Common myeloid progenitor, CD34-positive (primary cell): ENCODE measurements around the gene SCRT2.

Experiments used
- CTCF ChIA-PET: fragments of 350-600 bp; sonication (Branson Sonifier 250); formaldehyde crosslinking; loops from one replicate; lab custom pipeline; 2021; ENCODE audit warnings: antibody characterized with exemption; lab: Charles Lee
- POLR2A ChIA-PET: fragments of 350-600 bp; sonication (Branson Sonifier 250); formaldehyde crosslinking; loops from one replicate; lab custom pipeline; 2021; ENCODE audit warnings: antibody characterized with exemption; lab: Charles Lee
- DNase-seq, 3 donors: peaks; one replicate each; pipeline versions ENCODE4 v3.0.0 to v3.0.0-alpha.2; 2013
- H3K27ac ChIP-seq, 2 experiments: 1 replicate in 1 of 2; 2 replicates in 1 of 2; pipeline ENCODE4 v1.7.0; 2013; ENCODE audit warnings: inconsistent platforms in 2 of 2, low read length in 2 of 2, mild to moderate bottlenecking in 2 of 2, low read depth in 1 of 2, moderate library complexity in 1 of 2; ENCODE audit not compliant: severe bottlenecking in 2 of 2, insufficient read depth in 1 of 2, poor library complexity in 1 of 2
- H3K27me3 ChIP-seq, 5 experiments: replicated peaks in 2 of 5; 1 replicate in 3 of 5; 2 replicates in 2 of 5; pipeline versions ENCODE4 v1.6.1 to v1.7.0; 2013; ENCODE audit warnings: low read length in 4 of 5, mild to moderate bottlenecking in 2 of 5, moderate library complexity in 2 of 5, inconsistent platforms in 1 of 5; ENCODE audit not compliant: insufficient read depth in 5 of 5, control insufficient read depth in 4 of 5
- H3K36me3 ChIP-seq, 4 experiments: 1 replicate in 2 of 4; 2 replicates in 2 of 4; pipeline versions ENCODE4 v1.6.1 to v1.7.0; 2013; ENCODE audit warnings: low read length in 3 of 4, control low read depth in 1 of 4, mild to moderate bottlenecking in 1 of 4; ENCODE audit not compliant: control insufficient read depth in 4 of 4, insufficient read depth in 4 of 4
- H3K4me1 ChIP-seq, 4 experiments: 1 replicate in 3 of 4; 2 replicates in 1 of 4; pipeline versions ENCODE4 v1.6.1 to v1.7.1; 2013; ENCODE audit warnings: low read length in 3 of 4, mild to moderate bottlenecking in 3 of 4, control low read depth in 1 of 4, inconsistent platforms in 1 of 4, moderate library complexity in 1 of 4; ENCODE audit not compliant: control insufficient read depth in 4 of 4, insufficient read depth in 4 of 4; ENCODE audit errors: control extremely low read depth in 1 of 4
- H3K4me3 ChIP-seq, 7 experiments: 1 replicate in 4 of 7; 2 replicates in 3 of 7; pipeline versions ENCODE4 v1.5.1 to v1.7.0; 2013; ENCODE audit warnings: mild to moderate bottlenecking in 7 of 7, low read length in 6 of 7, moderate library complexity in 6 of 7, inconsistent platforms in 2 of 7, low read depth in 2 of 7, control low read depth in 1 of 7; ENCODE audit not compliant: insufficient read depth in 4 of 7, control insufficient read depth in 1 of 7; ENCODE audit errors: extremely low read depth in 1 of 7
- H3K9me3 ChIP-seq, 5 experiments: 1 replicate in 4 of 5; 2 replicates in 1 of 5; pipeline versions ENCODE4 v1.6.1 to v1.7.1; 2013; ENCODE audit warnings: low read length in 4 of 5, mild to moderate bottlenecking in 2 of 5, inconsistent platforms in 1 of 5, low read depth in 1 of 5, moderate library complexity in 1 of 5; ENCODE audit not compliant: control insufficient read depth in 4 of 5, insufficient read depth in 2 of 5; ENCODE audit errors: control extremely low read depth in 1 of 5
- WGBS: methylation state at CpG from one replicate; pipeline ENCODE4 v1.1.5; 2013; ENCODE audit not compliant: insufficient coverage; 5-methylcytosine and 5-hydroxymethylcytosine counted together

SCRT2 gene

GRCh38 chr20:658202-658601 is 17.4 kb downstream of the SCRT2 start:
- Histone ChIP-seq H3K27me3 (peaks cover 0 to 10% (median 4%) of the 10 kb centered on the region in 5 experiments), H3K4me3 (no peak overlapping the region), H3K27ac (no peak overlapping the region), H3K36me3 (no peaks in the 10 kb centered on the region), H3K9me3 (no peaks in the 10 kb centered on the region), H3K4me1 (peaks cover 12 to 57% (median 47%) of the 10 kb centered on the region in 4 experiments)
- WGBS = 89% methylated on average over 1 of the region's 2 CpGs
- POLR2A ChIA-PET = interaction anchor here (0.6 kb wide), 1 partner anchor 431 kb away, joined by 5 read pairs; the partner anchor contains the start of gene DEFB129
- CTCF ChIA-PET = interaction anchor here (0.9 to 1.5 kb wide), 2 partner anchors 45 to 51 kb away, joined by 3 read pairs; no protein-coding TSS in a partner anchor
- no peak for DNase-seq

GRCh38 chr20:655726-656624 is 19.6 kb downstream of the SCRT2 start:
- H3K4me1 ChIP-seq = peaks cover 11 to 47% (median 40%) of the 10 kb centered on the region in 4 experiments
- ChIA-PET CTCF (interaction anchor here (0.9 to 2.8 kb wide), 4 partner anchors 9 to 113 kb away, joined by 3 to 17 read pairs (median 4); no protein-coding TSS in a partner anchor), POLR2A (no interaction called here)
- no peak overlapping the region for H3K4me3 ChIP-seq
- 93% methylated on average over 8 of the region's 11 CpGs for WGBS
- no peaks in the 10 kb centered on the region for H3K27me3 ChIP-seq
- H3K36me3 ChIP-seq = no peaks in the 10 kb centered on the region
- H3K27ac ChIP-seq = no peak overlapping the region
- H3K9me3 ChIP-seq = no peaks in the 10 kb centered on the region
- no peak for DNase-seq

GRCh38 chr20:654417-654750 is 21.2 kb downstream of the SCRT2 start:
- ChIA-PET CTCF (interaction anchor here (2.8 kb wide), 1 partner anchor 12 kb away, joined by 17 read pairs; no protein-coding TSS in a partner anchor), POLR2A (no interaction called here)
- peaks cover 9 to 34% (median 27%) of the 10 kb centered on the region in 4 experiments for H3K4me1 ChIP-seq
- peak overlapping the region in 1 of 2 experiments; percentile 66 for H3K27ac ChIP-seq
- H3K27me3 ChIP-seq = no peaks in the 10 kb centered on the region
- WGBS = 100% methylated on average over 2 of the region's 3 CpGs
- H3K9me3 ChIP-seq = no peaks in the 10 kb centered on the region
- peaks cover 0 to 14% (median 4%) of the 10 kb centered on the region in 4 experiments for H3K36me3 ChIP-seq
- no peak for DNase-seq
- no peak overlapping the region for H3K4me3 ChIP-seq

GRCh38 chr20:653590-654416 is 21.8 kb downstream of the SCRT2 start:
- H3K4me1 ChIP-seq = peaks cover 9 to 28% (median 24%) of the 10 kb centered on the region in 4 experiments
- peak overlapping the region in 1 of 2 experiments; percentile 66 for H3K27ac ChIP-seq
- H3K4me3 ChIP-seq = peak overlapping the region in 6 of 7 experiments; percentile 29 to 76 (median 54)
- WGBS = 27% methylated on average over 31 of the region's 31 CpGs
- DNase-seq = no peak
- ChIA-PET CTCF (no interaction called here), POLR2A (no interaction called here)
- H3K9me3 ChIP-seq = no peaks in the 10 kb centered on the region
- H3K27me3 ChIP-seq = no peaks in the 10 kb centered on the region
- H3K36me3 ChIP-seq = peaks cover 0 to 17% (median 5%) of the 10 kb centered on the region in 4 experiments

GRCh38 chr20:653110-653589 is 22.5 kb downstream of the SCRT2 start, which contains the start of gene SRXN1:
Gene SRXN1, minus strand, starts transcription at chr20:653200. Its CDS starts 15 bp downstream, at chr20:653185.
- DNase-seq = peak; percentile 93 to 97 (median 95)
- peak within 1 kb of the TSS; percentile 43 to 76 (median 64) for H3K4me3 ChIP-seq
- POLR2A ChIA-PET = no interaction called here
- peaks cover 9 to 27% (median 23%) of the 10 kb centered on the region in 4 experiments for H3K4me1 ChIP-seq
- H3K36me3 ChIP-seq = peaks cover 0 to 23% (median 9%) of the 10 kb centered on the region in 4 experiments
- H3K27ac ChIP-seq = peak within 1 kb of the TSS in 1 of 2 experiments; percentile 66
- CTCF ChIA-PET = interaction anchor here (1.3 to 10.9 kb wide), 2 partner anchors 12 to 91 kb away, joined by 3 to 146 read pairs; no protein-coding TSS in a partner anchor
- H3K9me3 ChIP-seq = no peaks in the 10 kb centered on the region
- no peaks in the 10 kb centered on the region for H3K27me3 ChIP-seq
- 0% methylated on average over 41 of the region's 74 CpGs for WGBS

GRCh38 chr20:652615-653109 is 22.9 kb downstream of the SCRT2 start:
- peak overlapping the region in 1 of 2 experiments; percentile 58 for H3K27ac ChIP-seq
- ChIA-PET CTCF (interaction anchor here (1.3 to 10.9 kb wide), 2 partner anchors 12 to 90 kb away, joined by 3 to 146 read pairs; no protein-coding TSS in a partner anchor), POLR2A (interaction anchor here (0.6 kb wide), 1 partner anchor 115 kb away, joined by 4 read pairs; no protein-coding TSS in a partner anchor)
- peaks cover 9 to 27% (median 23%) of the 10 kb centered on the region in 4 experiments for H3K4me1 ChIP-seq
- no peaks in the 10 kb centered on the region for H3K27me3 ChIP-seq
- no peak for DNase-seq
- peaks cover 0 to 28% (median 12%) of the 10 kb centered on the region in 4 experiments for H3K36me3 ChIP-seq
- peak overlapping the region; percentile 43 to 76 (median 64) for H3K4me3 ChIP-seq
- no peaks in the 10 kb centered on the region for H3K9me3 ChIP-seq
- WGBS = 3% methylated on average over 32 of the region's 36 CpGs
